Islet precursor cell (in vitro differentiated cells): ENCODE measurements around the gene TOLLIP.
"Not testable (repeated sequence)": the region's sequence is repeated elsewhere in the genome, so short reads cannot be mapped to it uniquely, and the experiment has no call there.

Experiments
- DNase-seq: peaks from one replicate; pipeline ENCODE4 v3.0.0-alpha.2; 2018

Gene TOLLIP

GRCh38 chr11:1343391-1344055 is 34.1 kb upstream of the TOLLIP start:
- DNase-seq: peak; percentile 30

DNA sequence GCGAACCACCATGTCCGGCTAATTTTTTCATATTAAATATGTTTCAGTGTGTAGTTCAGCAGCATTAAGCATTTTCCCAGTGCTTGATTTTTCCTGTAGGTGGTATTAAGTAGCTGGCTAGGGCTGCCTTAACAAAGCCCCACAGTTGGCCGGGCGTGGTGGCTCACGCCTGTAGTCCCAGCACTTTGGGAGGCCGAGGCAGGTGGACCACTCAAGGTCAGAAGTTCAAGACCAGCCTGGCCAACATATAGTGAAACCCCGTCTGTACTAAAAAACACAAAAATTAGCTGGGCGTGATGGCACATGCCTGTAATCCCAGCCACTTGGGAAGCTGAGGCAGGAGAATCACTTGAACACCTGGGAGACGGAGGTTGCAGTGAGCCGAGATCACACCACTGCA is 33.5 kb upstream of the TOLLIP start:
- no peak for DNase-seq

DNA sequence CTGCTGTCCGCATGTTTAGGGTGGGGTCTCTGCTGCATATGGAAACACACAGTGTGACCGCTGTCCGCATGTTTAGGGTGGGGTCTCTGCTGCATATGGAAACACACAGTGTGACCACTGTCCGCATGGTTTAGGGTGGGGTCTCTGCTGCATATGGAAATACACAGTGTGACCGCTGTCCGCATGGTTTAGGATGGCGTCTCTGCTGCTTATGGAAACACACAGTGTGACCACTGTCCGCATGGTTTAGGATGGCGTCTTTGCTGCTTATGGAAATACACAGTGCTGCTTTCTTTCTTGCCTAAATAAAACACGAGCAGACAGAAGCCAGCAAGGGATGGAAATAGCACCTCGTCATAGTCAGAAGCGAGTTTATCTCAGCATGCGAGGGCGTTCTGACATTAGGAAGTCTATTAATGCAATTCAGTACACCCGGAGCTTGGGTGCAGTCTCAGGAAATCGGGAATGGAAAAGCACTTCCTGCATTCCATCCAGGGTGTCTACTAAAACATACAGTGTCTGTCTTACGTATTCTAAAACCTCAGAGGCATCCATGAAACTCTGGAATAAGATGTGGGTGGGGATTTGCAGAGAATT is 32.6 kb upstream of the TOLLIP start:
- peak; percentile 24 for DNase-seq

GRCh38 chr11:1341226-1341625 is 31.8 kb upstream of the TOLLIP start:
- DNase-seq: not testable (repeated sequence)

DNA sequence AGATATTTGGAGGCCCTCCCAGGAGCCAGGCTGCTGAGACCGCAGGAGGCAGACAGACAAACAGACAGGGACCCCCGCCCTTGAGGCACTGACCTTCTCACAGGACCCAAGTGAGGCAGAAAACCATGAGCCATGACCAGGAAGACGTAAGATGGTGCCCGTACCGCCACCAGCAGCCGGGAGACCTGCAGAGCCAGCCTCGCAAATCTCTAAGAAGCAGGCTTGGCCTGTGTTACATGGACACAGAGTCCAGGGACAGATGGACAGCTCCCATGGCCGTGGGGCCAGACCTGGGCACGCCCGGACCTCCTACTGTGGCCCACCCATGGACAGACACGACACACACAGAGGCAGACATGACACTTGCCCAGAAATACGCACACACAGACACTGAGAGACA is 30.7 kb upstream of the TOLLIP start:
- DNase-seq: peak; percentile 38

GRCh38 chr11:1339066-1339675 is 29.7 kb upstream of the TOLLIP start:
- no peak for DNase-seq

GRCh38 chr11:1338201-1339065 is 29.0 kb upstream of the TOLLIP start:
- peak; percentile 56 for DNase-seq

DNA sequence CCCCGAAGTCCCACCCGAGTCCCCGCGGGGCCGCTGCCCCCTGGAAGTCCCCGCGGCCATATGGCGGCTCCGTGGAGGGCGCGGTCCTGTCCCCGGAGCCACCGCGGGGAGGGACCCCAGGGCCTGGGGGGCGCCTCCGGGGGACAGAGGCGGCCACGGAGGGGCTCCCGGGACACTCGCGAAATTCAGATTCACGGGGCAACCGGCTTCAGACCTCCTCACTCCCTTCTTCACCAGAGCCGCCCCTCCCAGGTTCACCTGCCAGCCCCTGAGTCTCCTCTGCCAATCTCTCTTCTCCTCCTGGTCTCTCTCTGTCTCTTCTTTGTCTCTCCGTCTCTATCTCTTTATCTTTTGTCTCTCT is 28.2 kb upstream of the TOLLIP start:
- peak; percentile 14 for DNase-seq

GRCh38 chr11:1336836-1337646 is 27.6 kb upstream of the TOLLIP start:
- peak; percentile 63 for DNase-seq

GRCh38 chr11:1335811-1336761 is 26.7 kb upstream of the TOLLIP start:
- DNase-seq: peak; percentile 71

- DNase-seq: peak; percentile 20
Measured at GRCh38 chr11:1335264-1335810, 25.9 kb upstream of the TOLLIP start.

- DNase-seq: peak; percentile 18
Measured at GRCh38 chr11:1333860-1334259, 24.4 kb upstream of the TOLLIP start.

GRCh38 chr11:1333091-1333772 is 23.8 kb upstream of the TOLLIP start:
- DNase-seq: peak; percentile 21

DNA sequence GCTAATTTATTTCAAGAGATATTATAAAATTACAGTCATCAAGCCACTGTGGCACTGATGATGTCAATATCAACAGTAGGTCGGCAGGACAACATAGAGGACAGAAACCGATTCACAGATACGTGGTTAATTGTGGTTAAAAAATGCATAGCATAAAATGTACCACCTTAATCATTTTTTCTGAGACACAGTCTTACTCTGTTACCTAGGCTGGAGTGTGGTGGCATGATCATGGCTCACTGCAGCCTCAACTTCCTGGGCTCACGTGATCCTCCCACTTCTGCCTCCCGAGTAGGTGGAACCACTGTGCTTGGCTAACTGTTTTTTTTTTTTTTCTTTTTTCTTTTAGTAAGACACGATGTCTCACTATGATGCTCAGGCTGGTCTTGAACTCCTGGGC is 21.0 kb upstream of the TOLLIP start:
- no peak for DNase-seq

DNA sequence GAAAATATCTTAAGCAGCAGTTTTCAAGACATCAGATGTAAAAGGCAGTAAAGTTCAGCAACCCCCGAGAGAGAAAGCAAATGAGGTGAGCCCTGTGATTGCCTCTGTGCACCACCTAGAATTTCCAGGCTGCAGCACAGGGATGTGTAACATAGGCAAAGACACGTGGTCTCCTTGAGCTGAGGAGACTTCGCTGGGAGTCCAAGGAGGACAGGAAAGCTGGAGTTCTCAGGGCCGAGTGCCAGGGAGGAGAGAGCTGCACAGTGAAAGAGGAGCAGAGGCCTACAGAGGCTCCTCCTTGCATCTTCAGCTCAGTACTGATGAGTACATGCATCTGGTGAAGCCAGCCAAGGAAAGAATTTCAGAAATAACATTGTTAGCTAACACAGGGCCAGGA is 17.6 kb upstream of the TOLLIP start:
- DNase-seq: no peak

DNA sequence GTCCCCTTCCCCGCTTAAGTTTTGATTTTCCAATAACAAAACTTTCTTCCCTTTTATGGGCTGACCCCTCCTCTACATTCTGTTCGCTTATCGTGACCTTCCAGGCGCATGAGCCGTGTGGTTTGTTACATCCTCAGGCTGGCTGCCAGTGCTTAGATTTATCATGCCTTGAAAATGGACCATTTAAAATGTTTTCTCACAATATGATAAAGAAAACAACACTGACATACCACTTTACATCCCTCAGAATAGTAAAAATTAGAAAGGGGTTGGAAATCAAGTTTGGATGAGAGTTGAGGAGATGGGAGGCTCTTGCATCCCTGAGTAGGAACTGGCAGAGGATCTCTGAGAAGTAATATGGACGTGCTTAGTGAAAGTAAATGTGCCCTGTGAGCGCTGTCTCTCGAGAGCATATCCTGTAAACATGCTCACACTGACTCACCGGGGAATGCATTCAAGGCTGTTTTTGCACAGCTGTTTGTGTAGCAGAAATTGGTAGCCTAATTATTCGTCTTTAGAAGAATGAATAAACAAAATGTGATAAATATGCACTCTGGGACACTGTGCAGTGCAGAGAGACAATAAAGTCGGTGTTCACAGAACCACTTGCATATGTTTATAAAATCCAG is 17.1 kb upstream of the TOLLIP start:
- DNase-seq: no peak

DNA sequence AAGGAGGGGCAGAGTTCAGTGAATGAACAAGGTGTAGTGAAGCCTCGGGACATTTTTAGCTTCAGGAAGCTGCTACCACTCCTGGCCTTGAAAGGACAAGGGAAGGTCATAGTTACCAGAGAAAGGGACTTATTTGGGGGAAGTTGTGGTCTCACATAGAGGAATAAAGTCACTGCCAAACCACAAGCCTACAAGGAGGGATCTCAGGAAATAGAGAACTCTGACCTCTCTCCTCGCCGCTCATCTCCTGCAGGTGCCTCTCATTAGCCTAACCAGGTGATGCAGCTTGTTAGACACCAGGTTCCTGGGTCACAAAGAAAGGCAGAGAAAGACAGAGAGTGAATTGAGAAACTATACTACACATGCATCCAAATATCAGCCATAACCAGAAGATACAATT is 14.3 kb upstream of the TOLLIP start:
- DNase-seq: peak; percentile 18

- DNase-seq: no peak
Measured at GRCh38 chr11:1317993-1318392, 8.6 kb upstream of the TOLLIP start.

- DNase-seq: peak; percentile 10
Measured at GRCh38 chr11:1317432-1317831, 8.0 kb upstream of the TOLLIP start.
